Measurements from ENCODE around the gene SPTLC2. TPM values are rescaled to one million over a fixed set of nuclear protein-coding genes. Genes with fewer than 3 reads are reported as not detected.
"Not testable (repeated sequence)": the region's sequence is repeated elsewhere in the genome, so short reads cannot be mapped to it uniquely, and the experiment has no call there.

The SPTLC2 gene
- total and polyA plus RNA-seq, 2 experiments from 2014 or later, result 33.6 to 34.2 TPM

DNA sequence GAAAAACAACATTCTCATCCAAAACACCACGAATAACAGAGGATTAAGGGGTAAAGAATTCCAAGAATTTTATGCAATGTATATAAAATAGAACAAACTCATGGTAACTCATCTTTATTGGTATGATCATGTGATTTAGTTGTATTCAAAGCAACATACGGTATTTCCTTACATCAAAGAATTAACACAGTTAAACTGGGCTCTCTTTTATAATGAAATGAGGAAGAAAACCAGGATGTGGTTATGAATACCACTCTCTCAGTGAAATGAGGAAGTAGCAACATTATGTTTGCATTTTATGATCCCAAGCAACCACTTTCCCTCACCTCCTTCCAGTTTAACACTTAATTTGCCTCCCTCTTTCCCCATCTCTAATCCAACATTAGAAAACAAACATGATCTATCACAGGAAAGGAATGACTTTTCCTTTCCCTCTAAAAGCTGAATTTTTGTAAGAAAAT, 22.9 kb downstream of the SPTLC2 start:
- Histone ChIP-seq H3K9me2 (replicated peaks; ENCODE audit: insufficient read depth) (no peaks in the 10 kb centered on the region), H4K20me1 (ENCODE audit: insufficient read depth, poor library complexity, severe bottlenecking) (no peaks in the 10 kb centered on the region), H3K4me3 (no peak overlapping the region), H2AFZ (no peak overlapping the region), H3K27ac (peak overlapping the region; percentile 47), H3K4me2 (no peak overlapping the region), H3K9me3 (ENCODE audit: low read depth) (no peaks in the 10 kb centered on the region), H3K36me3 (replicated peaks; ENCODE audit: insufficient read depth, low read depth) (no peaks in the 10 kb centered on the region), H3K4me1 (ENCODE audit: insufficient read depth) (peaks cover 2% of the 10 kb centered on the region), H3K79me2 (peaks cover 58% of the 10 kb centered on the region), H3K27me3 (no peaks in the 10 kb centered on the region)
- TF ChIP-seq, protein P1, sequence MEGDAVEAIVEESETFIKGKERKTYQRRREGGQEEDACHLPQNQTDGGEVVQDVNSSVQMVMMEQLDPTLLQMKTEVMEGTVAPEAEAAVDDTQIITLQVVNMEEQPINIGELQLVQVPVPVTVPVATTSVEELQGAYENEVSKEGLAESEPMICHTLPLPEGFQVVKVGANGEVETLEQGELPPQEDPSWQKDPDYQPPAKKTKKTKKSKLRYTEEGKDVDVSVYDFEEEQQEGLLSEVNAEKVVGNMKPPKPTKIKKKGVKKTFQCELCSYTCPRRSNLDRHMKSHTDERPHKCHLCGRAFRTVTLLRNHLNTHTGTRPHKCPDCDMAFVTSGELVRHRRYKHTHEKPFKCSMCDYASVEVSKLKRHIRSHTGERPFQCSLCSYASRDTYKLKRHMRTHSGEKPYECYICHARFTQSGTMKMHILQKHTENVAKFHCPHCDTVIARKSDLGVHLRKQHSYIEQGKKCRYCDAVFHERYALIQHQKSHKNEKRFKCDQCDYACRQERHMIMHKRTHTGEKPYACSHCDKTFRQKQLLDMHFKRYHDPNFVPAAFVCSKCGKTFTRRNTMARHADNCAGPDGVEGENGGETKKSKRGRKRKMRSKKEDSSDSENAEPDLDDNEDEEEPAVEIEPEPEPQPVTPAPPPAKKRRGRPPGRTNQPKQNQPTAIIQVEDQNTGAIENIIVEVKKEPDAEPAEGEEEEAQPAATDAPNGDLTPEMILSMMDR (IDR thresholded peaks at IDR 0.05; ENCODE audit: poor library complexity), result no peak
- no peak for TF ChIP-seq EZH2phosphoT487 (IDR thresholded peaks at IDR 0.05; ENCODE audit: low read depth, severe bottlenecking, unreplicated experiment)
- TF ChIP-seq EZH2 (IDR thresholded peaks at IDR 0.05; ENCODE audit: borderline replicate concordance), result no peak
- no peak for DNase-seq (ENCODE audit: low spot score)
- WGBS (ENCODE audit: low lambda C conversion rate, missing lambda C conversion rate), result 65% methylated on average over 2 of the region's 2 CpGs

GRCh38 chr14:77590845-77591485, 25.5 kb downstream of the SPTLC2 start:
- Histone ChIP-seq H3K4me2 (no peak overlapping the region), H3K36me3 (replicated peaks; ENCODE audit: insufficient read depth, low read depth) (no peaks in the 10 kb centered on the region), H3K4me3 (no peak overlapping the region), H3K4me1 (ENCODE audit: insufficient read depth) (no peaks in the 10 kb centered on the region), H3K9me3 (ENCODE audit: low read depth) (no peaks in the 10 kb centered on the region), H3K27ac (no peak overlapping the region), H4K20me1 (ENCODE audit: insufficient read depth, poor library complexity, severe bottlenecking) (no peaks in the 10 kb centered on the region), H3K27me3 (no peaks in the 10 kb centered on the region), H3K9me2 (replicated peaks; ENCODE audit: insufficient read depth) (no peaks in the 10 kb centered on the region), H3K79me2 (peaks cover 63% of the 10 kb centered on the region), H2AFZ (no peak overlapping the region)
- TF ChIP-seq, protein P1 (IDR thresholded peaks at IDR 0.05; ENCODE audit: poor library complexity), result no peak
- no peak for TF ChIP-seq EZH2phosphoT487 (IDR thresholded peaks at IDR 0.05; ENCODE audit: low read depth, severe bottlenecking, unreplicated experiment)
- TF ChIP-seq EZH2 (IDR thresholded peaks at IDR 0.05; ENCODE audit: borderline replicate concordance), result no peak
- DNase-seq (ENCODE audit: low spot score), result no peak
- WGBS (ENCODE audit: low lambda C conversion rate, missing lambda C conversion rate), result 91% methylated on average over 6 of the region's 6 CpGs

GRCh38 chr14:77589099-77589498, 27.3 kb downstream of the SPTLC2 start:
- TF ChIP-seq EZH2phosphoT487 (IDR thresholded peaks at IDR 0.05; ENCODE audit: low read depth, severe bottlenecking, unreplicated experiment) (no peak), EZH2 (IDR thresholded peaks at IDR 0.05; ENCODE audit: borderline replicate concordance) (no peak)
- TF ChIP-seq, protein P1 (IDR thresholded peaks at IDR 0.05; ENCODE audit: poor library complexity), result no peak

DNA sequence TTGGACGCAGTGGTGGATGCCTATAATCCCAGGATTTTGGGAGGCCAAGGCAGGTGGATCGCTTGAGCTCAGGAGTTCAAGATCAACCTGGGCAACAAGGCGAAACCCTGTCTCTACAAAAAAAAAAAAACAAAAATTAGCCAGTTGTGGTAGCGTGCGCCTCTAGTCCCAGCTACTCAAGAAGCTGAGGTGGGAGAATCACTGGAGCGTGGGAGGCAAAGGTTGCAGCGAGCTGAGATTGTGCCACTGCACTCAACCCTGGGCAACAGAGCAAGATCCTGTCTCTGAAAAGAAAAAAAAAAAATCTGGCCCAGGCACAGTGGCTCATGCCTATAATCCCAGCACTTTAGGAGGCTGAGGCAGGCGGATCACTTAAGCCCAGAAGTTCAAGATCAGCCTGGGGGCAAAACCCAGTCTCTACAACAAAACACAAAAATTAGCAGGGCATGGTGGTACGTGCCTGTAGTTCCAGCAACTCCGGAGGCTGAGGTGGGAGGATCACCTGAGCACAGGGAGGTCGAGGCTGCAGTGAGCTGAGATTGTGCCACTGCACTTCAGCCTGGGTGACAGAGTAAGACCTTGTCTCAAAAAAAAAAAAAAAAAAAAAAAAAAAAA, 27.9 kb downstream of the SPTLC2 start:
- not testable (repeated sequence) for DNase-seq (ENCODE audit: low spot score); H2AFZ ChIP-seq; H4K20me1 ChIP-seq (ENCODE audit: insufficient read depth, poor library complexity, severe bottlenecking); H3K9me3 ChIP-seq (ENCODE audit: low read depth); H3K4me3 ChIP-seq; H3K27me3 ChIP-seq; H3K4me2 ChIP-seq; H3K4me1 ChIP-seq (ENCODE audit: insufficient read depth); H3K27ac ChIP-seq; H3K36me3 ChIP-seq (replicated peaks; ENCODE audit: insufficient read depth, low read depth); H3K9me2 ChIP-seq (replicated peaks; ENCODE audit: insufficient read depth)
- WGBS (ENCODE audit: low lambda C conversion rate, missing lambda C conversion rate), result 96% methylated on average over 11 of the region's 11 CpGs
- H3K79me2 ChIP-seq, result peaks cover 79% of the 10 kb centered on the region

More at GRCh38 chr14:77589099-77589498, 27.3 kb downstream of the SPTLC2 start:
- no peaks in the 10 kb centered on the region for H3K27me3 ChIP-seq
- WGBS (ENCODE audit: low lambda C conversion rate, missing lambda C conversion rate), result 85% methylated on average over 5 of the region's 5 CpGs
- no peak overlapping the region for H2AFZ ChIP-seq
- H3K4me1 ChIP-seq (ENCODE audit: insufficient read depth), result no peaks in the 10 kb centered on the region
- no peaks in the 10 kb centered on the region for H3K9me2 ChIP-seq (replicated peaks; ENCODE audit: insufficient read depth)
- H3K36me3 ChIP-seq (replicated peaks; ENCODE audit: insufficient read depth, low read depth), result no peaks in the 10 kb centered on the region
- H3K9me3 ChIP-seq (ENCODE audit: low read depth), result no peaks in the 10 kb centered on the region
- no peak overlapping the region for H3K4me2 ChIP-seq
- H3K27ac ChIP-seq, result no peak overlapping the region
- DNase-seq (ENCODE audit: low spot score), result no peak
- no peaks in the 10 kb centered on the region for H4K20me1 ChIP-seq (ENCODE audit: insufficient read depth, poor library complexity, severe bottlenecking)
- H3K4me3 ChIP-seq, result no peak overlapping the region
- peaks cover 74% of the 10 kb centered on the region for H3K79me2 ChIP-seq
